Ascending aorta (tissue), 2 donors: ENCODE measurements around the gene CHCT1. TPM values are rescaled to one million over a fixed set of nuclear protein-coding genes. Genes with fewer than 3 reads are reported as not detected.
"Not testable (repeated sequence)": the region's sequence is repeated elsewhere in the genome, so short reads cannot be mapped to it uniquely, and the experiment has no call there.

Experiments used
- DNase-seq, 2 donors: peaks; one replicate each; pipeline ENCODE4 v3.0.0-alpha.2; 2019; ENCODE audit warnings: low spot score in 2 of 2
- H3K27ac ChIP-seq, 2 donors: fragments of 200-600 bp; sonication (generic); one replicate each; pipeline ENCODE4 v1.5.1; 2016 to 2017; ENCODE audit warnings: mild to moderate bottlenecking in 1 of 2
- H3K27me3 ChIP-seq: fragments of 200-600 bp; sonication (generic); one replicate; pipeline ENCODE4 v1.5.1; 2017
- H3K36me3 ChIP-seq, 2 donors: fragments of 200-600 bp; sonication (generic); one replicate each; pipeline ENCODE4 v1.5.1; 2016
- H3K4me1 ChIP-seq, 2 donors: fragments of 200-600 bp; sonication (generic); one replicate each; pipeline ENCODE4 v1.5.1; 2016 to 2017; ENCODE audit warnings: mild to moderate bottlenecking in 1 of 2
- H3K4me3 ChIP-seq, 2 donors: fragments of 200-600 bp; sonication (generic); one replicate each; pipeline ENCODE4 v1.5.1; 2016 to 2017; ENCODE audit warnings: mild to moderate bottlenecking in 1 of 2
- H3K9me3 ChIP-seq, 2 donors: fragments of 200-600 bp; sonication (generic); one replicate each; pipeline ENCODE4 v1.5.1; 2016
- CTCF ChIP-seq, 3 experiments: fragments of 200-600 bp in 2 of 3; fragments of 450-650 bp in 1 of 3; sonication (generic) in 2 of 3; IDR thresholded peaks; one replicate each; pipeline ENCODE4 v1.5.1; 2016 to 2019; ENCODE audit warnings: antibody characterized with exemption in 3 of 3, mild to moderate bottlenecking in 1 of 3, moderate library complexity in 1 of 3
- intact Hi-C: fragments of 100-400 bp; cut with DNase I; formaldehyde crosslinking; loops from one replicate; pipeline ENCODE4 v1.15.1; 2023
- total RNA-seq: library from RNA; depleted of rRNA; stranded (reverse); fragments of >200 nt; gene quantifications from one replicate; pipeline ENCODE4 v1.1.0, GENCODE V29; 2016

Gene CHCT1
- total RNA-seq = not detected

- peak in 1 of 2 donors; percentile 52 for DNase-seq
- TF ChIP-seq CTCF (IDR thresholded peaks at IDR 0.05) = no peak
- Histone ChIP-seq H3K9me3 (no peaks in the 10 kb centered on the region), H3K27me3 (no peaks in the 10 kb centered on the region), H3K27ac (no peak within 1 kb of the TSS), H3K36me3 (no peaks in the 10 kb centered on the region), H3K4me3 (peak within 1 kb of the TSS; percentile 72 to 76), H3K4me1 (no peaks in the 10 kb centered on the region)
- intact Hi-C loops = no loop called here
Measured at GRCh38 chr17:60422162-60422665, at the start of gene CHCT1. Gene CHCT1 (plus strand): TSS chr17:60422489. CDS start chr17:60422593, 104 bp downstream.

- DNase-seq = no peak
- Histone ChIP-seq H3K9me3 (no peaks in the 10 kb centered on the region), H3K4me3 (no peak overlapping the region), H3K27ac (no peak overlapping the region), H3K36me3 (no peaks in the 10 kb centered on the region), H3K4me1 (no peaks in the 10 kb centered on the region), H3K27me3 (no peaks in the 10 kb centered on the region)
- intact Hi-C loops = no loop called here
- TF ChIP-seq CTCF (IDR thresholded peaks at IDR 0.05) = no peak
Measured at GRCh38 chr17:60372790-60373483, 49.4 kb upstream of the CHCT1 start.

GRCh38 chr17:60378187-60378586 lies 44.1 kb upstream of the CHCT1 start:
- H3K36me3 ChIP-seq, H3K4me3 ChIP-seq, H3K27ac ChIP-seq, DNase-seq, H3K27me3 ChIP-seq, H3K9me3 ChIP-seq, H3K4me1 ChIP-seq, intact Hi-C loops: not testable (repeated sequence)

- H3K9me3 ChIP-seq, H3K27me3 ChIP-seq, H3K27ac ChIP-seq, DNase-seq, H3K4me1 ChIP-seq, intact Hi-C loops, H3K4me3 ChIP-seq, H3K36me3 ChIP-seq: not testable (repeated sequence)
Measured at GRCh38 chr17:60379461-60379860, 42.8 kb upstream of the CHCT1 start.

DNA sequence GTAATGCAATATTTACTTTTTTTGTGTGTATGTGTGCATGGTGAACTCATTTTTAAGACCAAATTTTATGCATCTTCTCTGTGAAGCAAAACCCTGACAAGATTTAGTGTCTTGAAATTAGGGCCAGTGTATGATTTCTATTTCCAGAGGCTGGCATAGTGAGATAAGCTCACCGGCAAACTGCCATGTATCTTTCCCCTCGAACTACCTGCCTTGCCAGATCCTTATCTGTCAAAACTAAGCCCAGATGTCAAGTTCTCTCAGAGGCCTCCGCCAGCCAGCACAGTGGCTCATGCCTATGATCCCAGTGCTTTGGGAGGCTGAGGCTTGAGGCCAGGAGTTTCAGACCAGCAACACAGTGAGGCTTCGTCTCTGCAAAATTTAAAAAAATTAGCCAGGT lies 40.3 kb upstream of the CHCT1 start:
- Histone ChIP-seq H3K27ac (no peak overlapping the region), H3K27me3 (no peaks in the 10 kb centered on the region), H3K4me1 (no peaks in the 10 kb centered on the region), H3K9me3 (no peaks in the 10 kb centered on the region), H3K36me3 (no peaks in the 10 kb centered on the region), H3K4me3 (no peak overlapping the region)
- TF ChIP-seq CTCF (IDR thresholded peaks at IDR 0.05) = no peak
- intact Hi-C loops = no loop called here
- DNase-seq = no peak

- H3K4me3 ChIP-seq = no peak overlapping the region
- no peaks in the 10 kb centered on the region for H3K27me3 ChIP-seq
- intact Hi-C loops = no loop called here
- H3K4me1 ChIP-seq = no peaks in the 10 kb centered on the region
- DNase-seq = no peak
- no peaks in the 10 kb centered on the region for H3K36me3 ChIP-seq
- TF ChIP-seq CTCF (IDR thresholded peaks at IDR 0.05) = no peak
- H3K9me3 ChIP-seq = no peaks in the 10 kb centered on the region
- no peak overlapping the region for H3K27ac ChIP-seq
Measured at GRCh38 chr17:60383379-60383778, 38.9 kb upstream of the CHCT1 start.

DNA sequence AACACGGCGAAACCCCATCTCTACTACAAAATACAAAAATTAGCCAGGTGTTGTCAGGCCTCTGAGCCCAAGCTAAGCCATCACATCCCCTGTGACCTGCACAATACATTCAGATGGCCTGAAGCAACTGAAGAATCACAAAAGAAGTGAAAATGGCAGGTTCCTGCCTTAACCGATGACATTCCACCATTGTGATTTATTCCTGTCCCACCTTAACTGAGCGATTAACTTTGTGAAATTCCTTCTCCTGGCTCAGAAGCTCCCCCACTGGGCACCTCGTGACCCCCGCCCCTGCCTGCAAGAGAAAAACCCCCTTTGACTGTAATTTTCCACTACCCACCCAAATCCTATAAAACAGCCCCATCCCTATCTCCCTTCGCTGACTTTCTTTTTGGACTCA lies 37.4 kb upstream of the CHCT1 start:
- intact Hi-C loops, H3K36me3 ChIP-seq, DNase-seq, H3K27me3 ChIP-seq, H3K4me3 ChIP-seq, H3K9me3 ChIP-seq, H3K27ac ChIP-seq: not testable (repeated sequence)
- peaks cover 0 to 13% of the 10 kb centered on the region in 2 donors for H3K4me1 ChIP-seq
